Heart right ventricle (tissue), 16 donors: ENCODE results near the gene TMEM171. TPM values are rescaled to one million over a fixed set of nuclear protein-coding genes. Genes with fewer than 3 reads are reported as not detected.

Experiments used
- ATAC-seq, 8 donors: fragments of 200-7000 bp; cut with Tn5 transposase; one replicate each; pipeline ENCODE4 v1.9.1; 2020; ENCODE audit warnings: mild to moderate bottlenecking in 8 of 8, moderate library complexity in 8 of 8, moderate number of reproducible peaks in 1 of 8
- DNase-seq, 2 donors: peaks; one replicate each; pipeline ENCODE4 v3.0.0-alpha.2; 2020
- H3K27ac ChIP-seq, 10 donors: fragments of 200-600 bp; sonication (generic) in 2 of 10; one replicate each; pipeline versions ENCODE4 v1.5.0 to v1.8.0; 2020 to 2022; ENCODE audit warnings: mild to moderate bottlenecking in 3 of 10
- H3K27me3 ChIP-seq, 7 donors: fragments of 200-600 bp; one replicate each; pipeline ENCODE4 v1.8.0; 2021 to 2022; ENCODE audit warnings: mild to moderate bottlenecking in 2 of 7
- H3K36me3 ChIP-seq, 9 donors: fragments of 200-600 bp; sonication (generic) in 1 of 9; one replicate each; pipeline versions ENCODE4 v1.5.0 to v1.8.0; 2020 to 2022; ENCODE audit warnings: mild to moderate bottlenecking in 2 of 9
- H3K4me1 ChIP-seq, 9 donors: fragments of 200-600 bp; sonication (generic) in 1 of 9; one replicate each; pipeline versions ENCODE4 v1.5.0 to v1.8.0; 2020 to 2022; ENCODE audit warnings: mild to moderate bottlenecking in 4 of 9
- H3K4me3 ChIP-seq, 10 donors: fragments of 200-600 bp; sonication (generic) in 2 of 10; one replicate each; pipeline versions ENCODE4 v1.5.0 to v1.8.0; 2020 to 2022; ENCODE audit warnings: mild to moderate bottlenecking in 7 of 10, moderate library complexity in 2 of 10
- H3K9me3 ChIP-seq, 11 donors: fragments of 200-600 bp in 10 of 11; sonication (generic) in 2 of 11; one replicate each; pipeline versions ENCODE4 v1.5.0 to v1.8.0; 2013 to 2022; ENCODE audit warnings: mild to moderate bottlenecking in 2 of 11, control low read depth in 1 of 11, moderate library complexity in 1 of 11
- CTCF ChIP-seq, 9 donors: fragments of 200-600 bp; sonication (generic) in 2 of 9; IDR thresholded peaks; one replicate each; pipeline versions ENCODE4 v1.5.0 to v1.8.0; 2021 to 2022; ENCODE audit warnings: antibody characterized with exemption in 9 of 9, mild to moderate bottlenecking in 5 of 9, moderate library complexity in 1 of 9
- WGBS, 2 donors: extraction: QIAGEN DNeasy Blood & Tissue Kit; methylation state at CpG; one replicate each; pipeline ENCODE4 v1.1.7; 2013; ENCODE audit warnings: inconsistent platforms in 1 of 2; 5-methylcytosine and 5-hydroxymethylcytosine counted together
- intact Hi-C, 10 donors: fragments of 100-400 bp; cut with DNase I; formaldehyde crosslinking; loops; one replicate each; pipeline versions ENCODE4 v1.11.1 to v1.14.2; 2022
- polyA plus RNA-seq, 2 donors: library from polyadenylated mRNA; stranded (reverse); fragments of 200-250 nt; gene quantifications; one replicate each; pipeline ENCODE4 v1.2.3, GENCODE V29; 2013
- total RNA-seq, 10 donors: library from RNA; stranded (reverse); fragmentation: NEBNext Ultra II Directional in 3 of 10; extraction: Animal tissue kit (Norgen Biotek cat#: 25700) in 3 of 10; gene quantifications; one replicate each; pipeline versions ENCODE4 v1.2.1 to v1.2.4, GENCODE V29; 2021 to 2023
- donor health status: Arrhythmogenic right ventricular cardiomyopathy.
- donor health status: ischemic (EF 13 %, LVEDD 7.1; RV severe dilation, severe dysfunction).
- donor health status: healthy with polysubstance abuse.
- donor health status: DM: no; HTN: yes; CAD: no.
- donor health status: DM: no; HTN: no; CAD: no.
- donor health status: ischemic (EF 25% LVEDD 6.9; RV normal size, moderate dysfunction).
- donor health status: ischemic (EF 25% LVEDD 5.7; RV mildly dilated, moderate dysfunction).
- donor health status: healthy.
- donor health status: DM: yes; HTN: yes; CAD: no.
- donor health status: Ischemic cardiomyopathy.
- donor health status: ischemic (EF 35%, LVEDD 5.7; RV mildly dilated, moderate dysfunction).
- donor health status: nonischemic (EF 11% LVEDD 7.7; RV severe dilation, severe dysfunction).
- donor health status: DM: yes; HTN: yes; CAD: no.
- donor health status: PGD.
- donor health status: ischemic (EF 29% LVEDD 5.4; RV normal size, mild dysfunction).
- donor health status: nonischemic (EF 23%, LVEDD 6.1; RV moderate dilation, normal function).

The TMEM171 gene
- total and polyA plus RNA-seq, 12 donors: 0.03 TPM; not detected in 11

- Histone ChIP-seq H3K27ac (no peak overlapping the region), H3K4me1 (no peaks in the 10 kb centered on the region)
Observed at GRCh38 chr5:73150876-73151275, 30.5 kb downstream of the TMEM171 start.

GRCh38 chr5:73151766-73152410, 31.5 kb downstream of the TMEM171 start:
- H3K4me1 ChIP-seq: no peaks in the 10 kb centered on the region
- H3K36me3 ChIP-seq: no peaks in the 10 kb centered on the region
- DNase-seq (no peak), ATAC-seq (no peak)
- H3K9me3 ChIP-seq: no peaks in the 10 kb centered on the region
- TF ChIP-seq CTCF (IDR thresholded peaks at IDR 0.05): no peak
- intact Hi-C loops: no loop called here
- WGBS, 2 donors: 67 to 75% methylated on average over 5 of the region's 5 CpGs
- no peak overlapping the region for H3K4me3 ChIP-seq
- H3K27ac ChIP-seq: no peak overlapping the region
- peaks cover 0 to 31% (median 0%) of the 10 kb centered on the region in 7 donors for H3K27me3 ChIP-seq

More at GRCh38 chr5:73150876-73151275, 30.5 kb downstream of the TMEM171 start:
- Histone ChIP-seq H3K27me3 (peaks cover 0 to 31% (median 0%) of the 10 kb centered on the region in 7 donors), H3K36me3 (no peaks in the 10 kb centered on the region), H3K9me3 (no peaks in the 10 kb centered on the region), H3K4me3 (no peak overlapping the region)
- 68 to 77% methylated on average over 7 of the region's 7 CpGs for WGBS, 2 donors
- intact Hi-C loops: no loop called here
- DNase-seq (no peak), ATAC-seq (no peak)
- no peak for TF ChIP-seq CTCF (IDR thresholded peaks at IDR 0.05)

- H3K4me3 ChIP-seq: no peak overlapping the region
- no peak for TF ChIP-seq CTCF (IDR thresholded peaks at IDR 0.05)
- WGBS, 2 donors: 81 to 92% methylated on average over 14 of the region's 14 CpGs
- H3K4me1 ChIP-seq: no peaks in the 10 kb centered on the region
- H3K27ac ChIP-seq: no peak overlapping the region
- DNase-seq (no peak), ATAC-seq (no peak)
- no peaks in the 10 kb centered on the region for H3K9me3 ChIP-seq
- peaks cover 0 to 34% (median 0%) of the 10 kb centered on the region in 7 donors for H3K27me3 ChIP-seq
- H3K36me3 ChIP-seq: no peaks in the 10 kb centered on the region
- intact Hi-C loops: no loop called here
Observed at GRCh38 chr5:73152411-73153388, 32.3 kb downstream of the TMEM171 start.

GRCh38 chr5:73153513-73153912, 33.1 kb downstream of the TMEM171 start:
- no peak for TF ChIP-seq CTCF (IDR thresholded peaks at IDR 0.05)
- WGBS, 2 donors: 68 to 82% methylated on average over 7 of the region's 7 CpGs
- no peaks in the 10 kb centered on the region for H3K9me3 ChIP-seq
- no peaks in the 10 kb centered on the region for H3K4me1 ChIP-seq
- H3K27me3 ChIP-seq: peaks cover 0 to 42% (median 0%) of the 10 kb centered on the region in 7 donors
- H3K4me3 ChIP-seq: no peak overlapping the region
- H3K36me3 ChIP-seq: no peaks in the 10 kb centered on the region
- ATAC-seq: no peak
- intact Hi-C loops: no loop called here
- DNase-seq: no peak
- no peak overlapping the region for H3K27ac ChIP-seq
